Stimulated activated CD8-positive, alpha-beta memory T cell treated with anti-CD3 and anti-CD28 coated beads, Interleukin-4, amount 100 ng/mL, for 1 hour (primary cell): Measurements from ENCODE around the gene SLC12A2.

Source experiments
- DNase-seq, 2 donors: peaks; one replicate each; pipeline ENCODE4 v3.0.0-alpha.2; 2020; ENCODE audit warnings: low read depth in 2 of 2, low spot score in 1 of 2

The SLC12A2 gene

GRCh38 chr5:128083033-128083810 is at the start of gene SLC12A2:
Gene SLC12A2, plus strand, starts transcription at chr5:128083766. Its CDS starts 189 bp downstream, at chr5:128083955.
- DNase-seq, result peak; percentile 80 to 84

GRCh38 chr5:128035689-128036088 is 47.9 kb upstream of the SLC12A2 start:
- no peak for DNase-seq

- no peak for DNase-seq
Observed at GRCh38 chr5:128036950-128037349, 46.6 kb upstream of the SLC12A2 start.

GRCh38 chr5:128038643-128039042 is 44.9 kb upstream of the SLC12A2 start:
- DNase-seq, result no peak

- DNase-seq, result no peak
Observed at GRCh38 chr5:128040927-128041326, 42.6 kb upstream of the SLC12A2 start.

- DNase-seq, result no peak
Observed at GRCh38 chr5:128052780-128053179, 30.8 kb upstream of the SLC12A2 start.

- no peak for DNase-seq
Observed at GRCh38 chr5:128053291-128053954, 30.1 kb upstream of the SLC12A2 start.

- no peak for DNase-seq
Observed at GRCh38 chr5:128060644-128061385, 22.8 kb upstream of the SLC12A2 start.

GRCh38 chr5:128062172-128062746 is 21.3 kb upstream of the SLC12A2 start:
- no peak for DNase-seq

- DNase-seq, result no peak
Observed at GRCh38 chr5:128074171-128074570, 9.4 kb upstream of the SLC12A2 start.

- DNase-seq, result no peak
Observed at GRCh38 chr5:128074953-128075352, 8.6 kb upstream of the SLC12A2 start.

GRCh38 chr5:128077526-128077925 is 6.0 kb upstream of the SLC12A2 start:
- DNase-seq, result no peak

GRCh38 chr5:128081111-128081851 is 2.3 kb upstream of the SLC12A2 start:
- DNase-seq, result no peak

GRCh38 chr5:128082551-128083032 is 974 bp upstream of the SLC12A2 start:
- DNase-seq, result no peak

GRCh38 chr5:128083811-128084227 is 253 bp downstream of the SLC12A2 start:
- no peak for DNase-seq

GRCh38 chr5:128084228-128085167 is 932 bp downstream of the SLC12A2 start:
- peak; percentile 13 to 22 for DNase-seq

- no peak for DNase-seq
Observed at GRCh38 chr5:128085413-128085812, 1.8 kb downstream of the SLC12A2 start.

GRCh38 chr5:128091579-128091978 is 8.0 kb downstream of the SLC12A2 start:
- no peak for DNase-seq

- no peak for DNase-seq
Observed at GRCh38 chr5:128092144-128092543, 8.6 kb downstream of the SLC12A2 start.

- DNase-seq, result no peak
Observed at GRCh38 chr5:128093368-128093767, 9.8 kb downstream of the SLC12A2 start.
